ENCODE data around the gene DYRK2. TPM values are rescaled to one million over a fixed set of nuclear protein-coding genes. Genes with fewer than 3 reads are reported as not detected.

Gene DYRK2
- total and polyA plus RNA-seq, 2 experiments from 2014 or later: 7.4 to 20.3 TPM

GRCh38 chr12:67630373-67631088 is 18.0 kb upstream of the DYRK2 start:
- no peaks in the 10 kb centered on the region for H3K4me1 ChIP-seq (ENCODE audit: insufficient read depth)
- no peaks in the 10 kb centered on the region for H4K20me1 ChIP-seq (ENCODE audit: insufficient read depth)
- no peaks in the 10 kb centered on the region for H3K27me3 ChIP-seq (replicated peaks; ENCODE audit: insufficient read depth)
- no peaks in the 10 kb centered on the region for H3K9me3 ChIP-seq (ENCODE audit: low read depth)
- no peak overlapping the region for H3K4me2 ChIP-seq (ENCODE audit: unreplicated experiment)
- no peak for TF ChIP-seq EZH2 (IDR thresholded peaks at IDR 0.05; ENCODE audit: insufficient read depth, poor library complexity, severe bottlenecking)
- TF ChIP-seq EZH2phosphoT487 (IDR thresholded peaks at IDR 0.05; ENCODE audit: insufficient read depth, low read depth): no peak
- no peak overlapping the region for H3K27ac ChIP-seq
- H3K9ac ChIP-seq: no peak overlapping the region
- no peak overlapping the region for H2AFZ ChIP-seq
- 75 to 77% methylated on average over 7 of the region's 7 CpGs for WGBS, 2 experiments (ENCODE audit: low coverage in 1 of 2, low lambda C conversion rate in 2 of 2, missing lambda C conversion rate in 2 of 2)
- in situ Hi-C loops (cut with MboI): no loop called here
- H3F3A ChIP-seq (ENCODE audit: insufficient read depth): no peaks in the 10 kb centered on the region
- no peak overlapping the region for H3K4me3 ChIP-seq
- H3K9me2 ChIP-seq (ENCODE audit: insufficient read depth): no peaks in the 10 kb centered on the region
- DNase-seq: no peak
- no peaks in the 10 kb centered on the region for H3K36me3 ChIP-seq (ENCODE audit: low read depth)
- no peaks in the 10 kb centered on the region for H3K79me2 ChIP-seq (ENCODE audit: insufficient read depth)

GRCh38 chr12:67632005-67632404 is 16.5 kb upstream of the DYRK2 start:
- Histone ChIP-seq H3K4me2 (ENCODE audit: unreplicated experiment) (no peak overlapping the region), H3K27ac (no peak overlapping the region), H4K20me1 (ENCODE audit: insufficient read depth) (no peaks in the 10 kb centered on the region), H3F3A (ENCODE audit: insufficient read depth) (no peaks in the 10 kb centered on the region), H3K9me2 (ENCODE audit: insufficient read depth) (no peaks in the 10 kb centered on the region), H3K79me2 (ENCODE audit: insufficient read depth) (no peaks in the 10 kb centered on the region), H3K9me3 (ENCODE audit: low read depth) (no peaks in the 10 kb centered on the region), H3K36me3 (ENCODE audit: low read depth) (no peaks in the 10 kb centered on the region), H3K4me3 (no peak overlapping the region), H3K9ac (no peak overlapping the region), H3K27me3 (replicated peaks; ENCODE audit: insufficient read depth) (no peaks in the 10 kb centered on the region), H3K4me1 (ENCODE audit: insufficient read depth) (no peaks in the 10 kb centered on the region), H2AFZ (no peak overlapping the region)
- in situ Hi-C loops (cut with MboI): no loop called here
- TF ChIP-seq EZH2 (IDR thresholded peaks at IDR 0.05; ENCODE audit: insufficient read depth, poor library complexity, severe bottlenecking): no peak
- no peak for TF ChIP-seq EZH2phosphoT487 (IDR thresholded peaks at IDR 0.05; ENCODE audit: insufficient read depth, low read depth)
- no peak for DNase-seq
- 69 to 75% methylated on average over 3 of the region's 3 CpGs for WGBS, 2 experiments (ENCODE audit: low coverage in 1 of 2, low lambda C conversion rate in 2 of 2, missing lambda C conversion rate in 2 of 2)

- Histone ChIP-seq H3K4me1 (ENCODE audit: insufficient read depth) (no peaks in the 10 kb centered on the region), H3K9me3 (ENCODE audit: low read depth) (no peaks in the 10 kb centered on the region), H3F3A (ENCODE audit: insufficient read depth) (no peaks in the 10 kb centered on the region), H3K4me3 (no peak overlapping the region), H2AFZ (no peak overlapping the region), H3K27ac (no peak overlapping the region), H3K9ac (no peak overlapping the region), H4K20me1 (ENCODE audit: insufficient read depth) (no peaks in the 10 kb centered on the region), H3K4me2 (ENCODE audit: unreplicated experiment) (no peak overlapping the region), H3K27me3 (replicated peaks; ENCODE audit: insufficient read depth) (no peaks in the 10 kb centered on the region), H3K9me2 (ENCODE audit: insufficient read depth) (no peaks in the 10 kb centered on the region), H3K79me2 (ENCODE audit: insufficient read depth) (no peaks in the 10 kb centered on the region), H3K36me3 (ENCODE audit: low read depth) (no peaks in the 10 kb centered on the region)
- TF ChIP-seq EZH2 (IDR thresholded peaks at IDR 0.05; ENCODE audit: insufficient read depth, poor library complexity, severe bottlenecking) (no peak), EZH2phosphoT487 (IDR thresholded peaks at IDR 0.05; ENCODE audit: insufficient read depth, low read depth) (no peak)
- WGBS, 2 experiments (ENCODE audit: low coverage in 1 of 2, low lambda C conversion rate in 2 of 2, missing lambda C conversion rate in 2 of 2): 64 to 68% methylated on average over 2 of the region's 2 CpGs
- DNase-seq: no peak
- in situ Hi-C loops (cut with MboI): no loop called here
Observed at GRCh38 chr12:67633024-67633610, 15.4 kb upstream of the DYRK2 start.

- TF ChIP-seq EZH2 (IDR thresholded peaks at IDR 0.05; ENCODE audit: insufficient read depth, poor library complexity, severe bottlenecking): no peak
- Histone ChIP-seq H3K9me2 (ENCODE audit: insufficient read depth) (no peaks in the 10 kb centered on the region), H4K20me1 (ENCODE audit: insufficient read depth) (no peaks in the 10 kb centered on the region), H3F3A (ENCODE audit: insufficient read depth) (no peaks in the 10 kb centered on the region), H3K4me2 (ENCODE audit: unreplicated experiment) (no peak overlapping the region), H3K36me3 (ENCODE audit: low read depth) (no peaks in the 10 kb centered on the region), H3K4me3 (no peak overlapping the region), H3K9ac (no peak overlapping the region), H3K27ac (no peak overlapping the region), H2AFZ (no peak overlapping the region), H3K9me3 (ENCODE audit: low read depth) (no peaks in the 10 kb centered on the region), H3K27me3 (replicated peaks; ENCODE audit: insufficient read depth) (no peaks in the 10 kb centered on the region), H3K4me1 (ENCODE audit: insufficient read depth) (no peaks in the 10 kb centered on the region), H3K79me2 (ENCODE audit: insufficient read depth) (no peaks in the 10 kb centered on the region)
- WGBS, 2 experiments (ENCODE audit: low coverage in 1 of 2, low lambda C conversion rate in 2 of 2, missing lambda C conversion rate in 2 of 2): 11 to 22% methylated on average over 2 of the region's 2 CpGs
- in situ Hi-C loops (cut with MboI): no loop called here
- no peak for DNase-seq
Observed at GRCh38 chr12:67633708-67634107, 14.8 kb upstream of the DYRK2 start.

All from GM23248 (cell line).